Heart left ventricle (tissue), 13 donors: ENCODE results near the gene CSTB.

Source experiments
- POLR2A ChIP-seq, 2 donors: fragments of 450-650 bp; IDR thresholded peaks; one replicate each; pipeline ENCODE4 v1.6.1; 2017; ENCODE audit warnings: antibody characterized with exemption in 2 of 2, mild to moderate bottlenecking in 2 of 2, moderate library complexity in 2 of 2
- TF ChIP-seq, protein P1 (sequence below), 12 donors: fragments of 200-600 bp; sonication (generic) in 4 of 12; IDR thresholded peaks; one replicate each; pipeline versions ENCODE4 v1.5.0 to v1.8.0; 2018 to 2022; ENCODE audit warnings: antibody characterized with exemption in 12 of 12, mild to moderate bottlenecking in 5 of 12
- donor health status: ischemic (EF 13 %, LVEDD 7.1; RV severe dilation, severe dysfunction).
- donor health status: DM: no; HTN: yes; CAD: no.
- donor health status: DM: no; HTN: no; CAD: no.
- donor health status: ischemic (EF 25% LVEDD 6.9; RV normal size, moderate dysfunction).
- donor health status: ischemic (EF 25% LVEDD 5.7; RV mildly dilated, moderate dysfunction).
- donor health status: ischemic (EF 35%, LVEDD 5.7; RV mildly dilated, moderate dysfunction).
- donor health status: nonischemic (EF 11% LVEDD 7.7; RV severe dilation, severe dysfunction).
- donor health status: DM: yes; HTN: yes; CAD: no.
- donor health status: PGD.
- donor health status: ischemic (EF 29% LVEDD 5.4; RV normal size, mild dysfunction).
- donor health status: nonischemic (EF 23%, LVEDD 6.1; RV moderate dilation, normal function).

GRCh38 chr21:43767498-43767983, 8.6 kb downstream of the CSTB start:
- TF ChIP-seq, protein P1, sequence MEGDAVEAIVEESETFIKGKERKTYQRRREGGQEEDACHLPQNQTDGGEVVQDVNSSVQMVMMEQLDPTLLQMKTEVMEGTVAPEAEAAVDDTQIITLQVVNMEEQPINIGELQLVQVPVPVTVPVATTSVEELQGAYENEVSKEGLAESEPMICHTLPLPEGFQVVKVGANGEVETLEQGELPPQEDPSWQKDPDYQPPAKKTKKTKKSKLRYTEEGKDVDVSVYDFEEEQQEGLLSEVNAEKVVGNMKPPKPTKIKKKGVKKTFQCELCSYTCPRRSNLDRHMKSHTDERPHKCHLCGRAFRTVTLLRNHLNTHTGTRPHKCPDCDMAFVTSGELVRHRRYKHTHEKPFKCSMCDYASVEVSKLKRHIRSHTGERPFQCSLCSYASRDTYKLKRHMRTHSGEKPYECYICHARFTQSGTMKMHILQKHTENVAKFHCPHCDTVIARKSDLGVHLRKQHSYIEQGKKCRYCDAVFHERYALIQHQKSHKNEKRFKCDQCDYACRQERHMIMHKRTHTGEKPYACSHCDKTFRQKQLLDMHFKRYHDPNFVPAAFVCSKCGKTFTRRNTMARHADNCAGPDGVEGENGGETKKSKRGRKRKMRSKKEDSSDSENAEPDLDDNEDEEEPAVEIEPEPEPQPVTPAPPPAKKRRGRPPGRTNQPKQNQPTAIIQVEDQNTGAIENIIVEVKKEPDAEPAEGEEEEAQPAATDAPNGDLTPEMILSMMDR (IDR thresholded peaks at IDR 0.05) = no peak
- no peak for TF ChIP-seq POLR2A (IDR thresholded peaks at IDR 0.05)
